Nasal cavity respiratory epithelium epithelial cell of viscerocranial mucosa (primary cell): ENCODE results near the gene SERPINB6. TPM values are rescaled to one million over a fixed set of nuclear protein-coding genes. Genes with fewer than 3 reads are reported as not detected.

Experiments used
- total RNA-seq: library from RNA; depleted of rRNA; stranded (reverse); fragments of >200 nt; gene quantifications from 2 replicates; pipeline ENCODE4 v1.2.3, GENCODE V29; 2014

SERPINB6 gene
- 30.4 and 66.5 TPM in 2 replicates for total RNA-seq

GRCh38 chr6:2971420-2972218 is at the start of gene SERPINB6:
Gene SERPINB6 (minus strand): TSS chr6:2971567. CDS start chr6:2959332, 12,235 bp downstream.

GRCh38 chr6:2999618-3000557 is 28.5 kb upstream of the SERPINB6 start, which contains the start of gene NQO2:
Gene NQO2 (plus strand): TSS chr6:2999894. CDS start chr6:3006553, 6,659 bp downstream.

Other genes starting within 250 kb of the SERPINB6 start
- 0.34 and 0.64 TPM in 2 replicates for gene MYLK4, start 220.6 kb downstream of the SERPINB6 start, total RNA-seq
- 52.3 and 71.9 TPM in 2 replicates for gene WRNIP1, start 206.2 kb downstream of the SERPINB6 start, total RNA-seq
- gene SERPINB1, start 129.7 kb downstream of the SERPINB6 start, total RNA-seq, result 160 and 194 TPM in 2 replicates
- 1.7 and 11.7 TPM in 2 replicates for gene SERPINB9, start 68.3 kb downstream of the SERPINB6 start, total RNA-seq
- 14.0 and 26.6 TPM in 2 replicates for gene NQO2, start 28.3 kb upstream of the SERPINB6 start, total RNA-seq
- gene RIPK1, start 96.9 kb upstream of the SERPINB6 start, total RNA-seq, result 14.4 and 31.3 TPM in 2 replicates
- 12.0 and 21.4 TPM in 2 replicates for gene BPHL, start 147.1 kb upstream of the SERPINB6 start, total RNA-seq
- gene TUBB2A, start 186.0 kb upstream of the SERPINB6 start, total RNA-seq, result 28.4 and 59.9 TPM in 2 replicates